ENCODE results near the gene PDE6A. TPM values are rescaled to one million over a fixed set of nuclear protein-coding genes. Genes with fewer than 3 reads are reported as not detected.
A peak's percentile ranks its signal among the peaks of the same experiment; 100 is the strongest.

Gene PDE6A
- total and polyA plus RNA-seq, 12 donors: 0.14 to 1.6 (median 0.86) TPM

GRCh38 chr5:149931992-149932436 lies 12.6 kb downstream of the PDE6A start:
- no peak overlapping the region for H3K4me3 ChIP-seq
- no peaks in the 10 kb centered on the region for H3K36me3 ChIP-seq (replicated peaks in 1 of 2)
- intact Hi-C loops (cut with DNase I): no loop called here
- no peak overlapping the region for H3K27ac ChIP-seq
- 84 to 87% (median 85%) methylated on average over 14 of the region's 14 CpGs for WGBS, 4 donors
- DNase-seq: no peak
- TF ChIP-seq CTCF (IDR thresholded peaks at IDR 0.05): no peak
- TF ChIP-seq POLR2A (IDR thresholded peaks at IDR 0.05): no peak
- H3K9me3 ChIP-seq (replicated peaks in 1 of 3): no peaks in the 10 kb centered on the region
- H3K4me1 ChIP-seq (replicated peaks in 1 of 2): peaks cover 0 to 16% of the 10 kb centered on the region in 2 donors
- no peaks in the 10 kb centered on the region for H3K27me3 ChIP-seq

DNA sequence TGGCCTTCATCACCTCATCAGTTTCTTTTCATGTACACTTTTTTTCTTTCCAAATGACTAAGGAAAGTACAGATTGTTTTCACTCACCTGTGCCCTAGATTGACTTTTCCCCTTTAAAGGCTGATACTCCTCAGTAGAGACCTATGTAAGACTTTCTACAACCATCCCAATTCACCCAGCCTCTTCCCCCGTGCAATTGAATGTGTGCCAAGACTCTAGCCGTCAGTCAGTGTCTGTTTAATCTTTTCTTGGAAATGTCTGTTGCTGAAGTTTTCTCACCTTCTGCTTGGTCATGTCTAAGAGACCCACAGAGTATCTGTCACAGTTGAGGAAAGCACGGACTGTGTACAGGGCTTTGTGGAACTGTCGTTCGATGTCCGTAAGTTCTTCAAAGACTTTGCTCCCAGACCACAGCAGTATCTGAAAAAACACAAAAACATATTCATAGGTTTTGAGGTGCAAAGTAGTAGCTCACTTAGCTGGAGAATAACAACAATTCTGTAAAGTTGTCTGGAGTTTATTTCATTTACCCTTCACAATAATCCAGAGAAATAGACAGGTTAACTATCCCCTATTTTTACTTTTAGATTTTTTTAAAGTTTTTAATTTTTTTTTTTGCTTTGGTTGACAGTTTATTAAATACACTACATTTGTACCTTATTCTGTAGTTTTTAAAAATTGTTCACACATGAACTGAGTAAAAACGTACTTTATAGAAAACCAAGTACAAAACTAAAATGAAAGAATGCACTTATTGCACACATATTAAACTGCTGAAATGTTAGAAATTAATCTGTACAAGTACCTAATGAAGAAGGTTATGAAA lies 13.6 kb downstream of the PDE6A start:
- no peak for TF ChIP-seq POLR2A (IDR thresholded peaks at IDR 0.05)
- TF ChIP-seq CTCF (IDR thresholded peaks at IDR 0.05): no peak
- Histone ChIP-seq H3K9me3 (replicated peaks in 1 of 3) (no peaks in the 10 kb centered on the region), H3K36me3 (replicated peaks in 1 of 2) (no peaks in the 10 kb centered on the region), H3K4me3 (peak overlapping the region in 1 of 4 donors; percentile 48), H3K27ac (peak overlapping the region in 3 of 5 donors; percentile 76 to 81 (median 80)), H3K27me3 (no peaks in the 10 kb centered on the region), H3K4me1 (replicated peaks in 1 of 2) (peaks cover 0 to 16% of the 10 kb centered on the region in 2 donors)
- WGBS, 4 donors: 57 to 66% (median 61%) methylated on average over 7 of the region's 7 CpGs
- DNase-seq: peak in 1 of 7 donors; percentile 26
- intact Hi-C loops (cut with DNase I): no loop called here

DNA sequence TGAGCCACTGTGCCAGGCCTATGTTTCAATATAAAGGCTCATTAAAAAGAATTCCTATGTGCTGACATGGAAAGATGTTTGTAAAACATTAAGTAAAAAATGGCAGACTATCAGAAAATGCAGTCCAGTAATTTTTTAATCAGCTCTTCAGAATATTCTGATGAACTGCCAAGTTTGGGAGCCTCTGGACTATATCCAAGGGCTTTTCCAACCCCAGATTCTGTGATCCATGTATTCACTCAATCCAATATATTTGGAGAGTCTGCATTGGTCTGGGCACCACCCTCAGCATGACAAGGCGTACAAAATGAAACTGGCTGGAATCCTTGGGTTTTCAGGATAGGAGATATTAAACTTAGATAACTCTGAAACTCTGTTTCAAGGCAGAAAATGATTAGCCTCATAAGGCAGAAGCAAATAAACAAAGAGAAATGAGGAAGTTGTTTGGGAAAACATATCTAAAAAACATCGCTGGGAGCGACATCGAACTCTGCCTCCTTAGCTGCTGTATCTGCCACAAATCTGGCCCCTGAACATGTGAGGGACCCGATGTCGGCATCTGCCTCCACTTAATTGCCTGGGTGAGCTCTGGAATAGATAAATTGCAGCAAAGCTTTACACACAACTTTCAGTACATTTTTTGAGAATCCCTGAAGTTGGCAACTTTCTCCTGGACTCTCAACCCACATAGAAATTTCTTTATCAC lies 14.4 kb downstream of the PDE6A start:
- Histone ChIP-seq H3K4me1 (replicated peaks in 1 of 2) (peaks cover 0 to 16% of the 10 kb centered on the region in 2 donors), H3K4me3 (peak overlapping the region in 1 of 4 donors; percentile 48), H3K27ac (peak overlapping the region; percentile 4 to 81 (median 76)), H3K9me3 (replicated peaks in 1 of 3) (no peaks in the 10 kb centered on the region), H3K27me3 (no peaks in the 10 kb centered on the region), H3K36me3 (replicated peaks in 1 of 2) (no peaks in the 10 kb centered on the region)
- no peak for TF ChIP-seq CTCF (IDR thresholded peaks at IDR 0.05)
- peak in 1 of 2 donors; percentile 68 for TF ChIP-seq POLR2A (IDR thresholded peaks at IDR 0.05)
- WGBS, 4 donors: 31 to 50% (median 36%) methylated on average over 6 of the region's 6 CpGs
- peak; percentile 38 to 75 (median 62) for DNase-seq
- intact Hi-C loops (cut with DNase I): no loop called here

DNA sequence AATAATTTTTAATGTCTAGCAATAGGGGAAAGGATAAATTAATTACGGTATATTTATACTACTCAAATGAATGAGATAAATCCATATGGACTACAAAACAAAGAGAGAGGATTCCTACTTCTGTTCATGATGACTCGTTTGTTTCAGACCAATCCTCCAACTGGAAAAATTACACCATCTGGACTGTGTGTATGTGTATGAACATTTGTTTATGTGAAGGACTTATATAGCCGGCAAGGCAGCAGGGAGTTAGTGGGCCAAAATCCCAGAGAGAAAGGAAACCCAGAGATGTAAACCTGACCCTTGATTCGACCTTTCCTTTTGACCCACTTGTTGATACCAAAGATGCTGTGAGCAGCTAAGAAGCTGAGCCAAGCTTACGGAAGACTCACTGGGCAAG lies 20.1 kb downstream of the PDE6A start:
- DNase-seq: no peak
- WGBS, 4 donors: 89 to 93% (median 91%) methylated on average over 5 of the region's 5 CpGs
- TF ChIP-seq POLR2A (IDR thresholded peaks at IDR 0.05) (no peak), CTCF (IDR thresholded peaks at IDR 0.05) (no peak)

More for the DNA sequence above, 20.1 kb downstream of the PDE6A start:
- Histone ChIP-seq H3K9me3 (replicated peaks in 1 of 3) (no peaks in the 10 kb centered on the region), H3K4me1 (replicated peaks in 1 of 2) (no peaks in the 10 kb centered on the region), H3K36me3 (replicated peaks in 1 of 2) (no peaks in the 10 kb centered on the region), H3K27me3 (no peaks in the 10 kb centered on the region), H3K4me3 (no peak overlapping the region), H3K27ac (no peak overlapping the region)
- intact Hi-C loops (cut with DNase I): no loop called here

All from adrenal gland (tissue), 12 donors.